ENCODE measurements around the gene DNAJB11. TPM values are rescaled to one million over a fixed set of nuclear protein-coding genes. Genes with fewer than 3 reads are reported as not detected.

DNAJB11 gene
- total RNA-seq, 4 donors from 2014 or later = 24.3 to 47.5 (median 44.7) TPM

DNA sequence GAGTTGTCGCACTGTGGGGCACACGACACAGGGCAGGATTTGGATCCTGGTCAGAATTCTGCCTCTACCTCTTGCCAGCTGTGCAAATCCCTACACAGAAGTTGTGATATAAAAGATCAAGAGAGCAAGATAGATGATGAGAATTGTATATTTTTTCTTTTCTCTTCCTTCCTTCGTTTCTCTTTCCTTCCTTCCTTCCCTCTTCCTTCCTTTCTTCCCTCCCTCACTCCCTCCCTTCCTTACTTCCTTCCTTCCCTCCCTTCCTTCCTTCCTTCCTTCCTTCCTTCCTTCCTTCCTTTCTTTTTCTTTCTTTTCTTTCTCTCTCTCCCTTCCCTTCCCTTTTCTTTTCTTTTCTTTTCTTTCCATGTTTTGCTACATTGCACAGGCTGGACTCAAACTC, 30.4 kb downstream of the DNAJB11 start:
- no peaks in the 10 kb centered on the region for H3K4me1 ChIP-seq
- H3K36me3 ChIP-seq = no peaks in the 10 kb centered on the region
- 67 to 74% methylated on average over 3 of the region's 3 CpGs for WGBS, 2 donors
- no peak overlapping the region for H3K27ac ChIP-seq
- H3K9me3 ChIP-seq = no peaks in the 10 kb centered on the region
- TF ChIP-seq EP300 (IDR thresholded peaks at IDR 0.05) (no peak), POLR2A (IDR thresholded peaks at IDR 0.05) (no peak)
- TF ChIP-seq, protein P1, sequence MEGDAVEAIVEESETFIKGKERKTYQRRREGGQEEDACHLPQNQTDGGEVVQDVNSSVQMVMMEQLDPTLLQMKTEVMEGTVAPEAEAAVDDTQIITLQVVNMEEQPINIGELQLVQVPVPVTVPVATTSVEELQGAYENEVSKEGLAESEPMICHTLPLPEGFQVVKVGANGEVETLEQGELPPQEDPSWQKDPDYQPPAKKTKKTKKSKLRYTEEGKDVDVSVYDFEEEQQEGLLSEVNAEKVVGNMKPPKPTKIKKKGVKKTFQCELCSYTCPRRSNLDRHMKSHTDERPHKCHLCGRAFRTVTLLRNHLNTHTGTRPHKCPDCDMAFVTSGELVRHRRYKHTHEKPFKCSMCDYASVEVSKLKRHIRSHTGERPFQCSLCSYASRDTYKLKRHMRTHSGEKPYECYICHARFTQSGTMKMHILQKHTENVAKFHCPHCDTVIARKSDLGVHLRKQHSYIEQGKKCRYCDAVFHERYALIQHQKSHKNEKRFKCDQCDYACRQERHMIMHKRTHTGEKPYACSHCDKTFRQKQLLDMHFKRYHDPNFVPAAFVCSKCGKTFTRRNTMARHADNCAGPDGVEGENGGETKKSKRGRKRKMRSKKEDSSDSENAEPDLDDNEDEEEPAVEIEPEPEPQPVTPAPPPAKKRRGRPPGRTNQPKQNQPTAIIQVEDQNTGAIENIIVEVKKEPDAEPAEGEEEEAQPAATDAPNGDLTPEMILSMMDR (IDR thresholded peaks at IDR 0.05) = no peak
- no peak overlapping the region for H3K4me3 ChIP-seq
- no peaks in the 10 kb centered on the region for H3K27me3 ChIP-seq
- DNase-seq (ENCODE audit: low spot score in 2 of 2) = no peak

GRCh38 chr3:186603159-186603558, 32.6 kb downstream of the DNAJB11 start:
- H3K27me3 ChIP-seq = no peaks in the 10 kb centered on the region
- no peak overlapping the region for H3K27ac ChIP-seq
- H3K4me1 ChIP-seq = no peaks in the 10 kb centered on the region
- H3K36me3 ChIP-seq = no peaks in the 10 kb centered on the region
- 81% methylated on average over 7 of the region's 7 CpGs for WGBS, 2 donors
- no peak for DNase-seq (ENCODE audit: low spot score in 2 of 2)
- TF ChIP-seq EP300 (IDR thresholded peaks at IDR 0.05) = no peak
- TF ChIP-seq, protein P1 (IDR thresholded peaks at IDR 0.05) = no peak
- no peak for TF ChIP-seq POLR2A (IDR thresholded peaks at IDR 0.05)
- no peaks in the 10 kb centered on the region for H3K9me3 ChIP-seq
- H3K4me3 ChIP-seq = no peak overlapping the region

GRCh38 chr3:186605078-186605477, 34.6 kb downstream of the DNAJB11 start:
- Histone ChIP-seq H3K4me1 (no peaks in the 10 kb centered on the region), H3K9me3 (no peaks in the 10 kb centered on the region), H3K36me3 (no peaks in the 10 kb centered on the region), H3K27ac (no peak overlapping the region), H3K27me3 (no peaks in the 10 kb centered on the region), H3K4me3 (no peak overlapping the region)
- no peak for DNase-seq (ENCODE audit: low spot score in 2 of 2)
- TF ChIP-seq EP300 (IDR thresholded peaks at IDR 0.05) (no peak), POLR2A (IDR thresholded peaks at IDR 0.05) (no peak)
- TF ChIP-seq, protein P1 (IDR thresholded peaks at IDR 0.05) = no peak

DNA sequence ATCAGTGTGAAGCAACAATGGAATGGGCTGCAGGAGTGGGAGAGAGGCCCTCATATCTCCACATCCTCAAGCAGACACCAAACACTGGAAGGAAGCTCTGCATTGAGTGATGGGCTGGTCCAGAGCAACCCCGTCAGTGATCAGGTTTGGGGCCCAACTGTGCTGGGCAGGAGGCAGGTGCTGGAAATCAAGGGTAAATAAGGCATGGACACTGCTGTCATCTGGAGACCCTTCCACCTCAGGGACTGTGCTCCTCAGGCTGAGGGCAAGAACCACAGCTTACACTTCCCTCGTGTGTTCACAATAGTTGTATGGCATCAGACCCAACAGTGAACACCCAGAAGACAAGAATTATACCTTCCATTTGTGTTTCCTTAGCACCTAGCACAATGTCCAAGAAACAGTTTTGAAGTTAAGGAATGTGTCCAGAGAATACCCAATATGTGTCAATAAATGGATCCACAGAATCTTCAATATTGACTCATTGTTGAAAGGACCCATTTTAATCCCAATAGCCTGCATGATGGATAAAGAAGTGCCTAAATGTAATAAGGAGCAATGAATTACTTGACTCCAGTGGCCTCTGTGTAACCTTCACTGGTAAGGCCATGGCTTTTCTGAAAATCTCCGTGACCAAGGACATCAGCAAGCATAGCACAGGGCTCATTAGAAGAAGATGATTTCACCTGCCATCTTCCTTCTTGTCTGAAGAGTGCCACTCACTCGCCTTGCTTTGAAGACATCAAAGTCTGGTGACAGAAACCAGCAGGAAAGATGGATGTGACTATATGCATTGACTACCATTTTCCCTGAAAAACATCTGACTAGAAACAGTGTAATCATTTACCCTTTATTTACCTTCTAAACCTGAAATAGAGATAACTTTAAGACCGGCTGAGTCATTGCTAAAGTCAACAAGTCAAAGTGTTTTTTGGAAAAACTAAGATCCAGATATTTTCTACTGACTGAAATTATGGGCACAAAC, 35.3 kb downstream of the DNAJB11 start:
- TF ChIP-seq EP300 (IDR thresholded peaks at IDR 0.05) (no peak), POLR2A (IDR thresholded peaks at IDR 0.05) (no peak)
- TF ChIP-seq, protein P1 (IDR thresholded peaks at IDR 0.05) = no peak
- 87 to 89% methylated on average over 5 of the region's 5 CpGs for WGBS, 2 donors
- Histone ChIP-seq H3K4me1 (no peaks in the 10 kb centered on the region), H3K27me3 (no peaks in the 10 kb centered on the region), H3K27ac (no peak overlapping the region), H3K36me3 (no peaks in the 10 kb centered on the region), H3K4me3 (no peak overlapping the region), H3K9me3 (no peaks in the 10 kb centered on the region)
- no peak for DNase-seq (ENCODE audit: low spot score in 2 of 2)

- no peak overlapping the region for H3K27ac ChIP-seq
- no peaks in the 10 kb centered on the region for H3K36me3 ChIP-seq
- H3K27me3 ChIP-seq = peaks cover 0 to 14% of the 10 kb centered on the region in 2 donors
- WGBS, 2 donors = 66 to 75% methylated on average over 2 of the region's 2 CpGs
- H3K9me3 ChIP-seq = no peaks in the 10 kb centered on the region
- no peak for DNase-seq (ENCODE audit: low spot score in 2 of 2)
- H3K4me3 ChIP-seq = no peak overlapping the region
- TF ChIP-seq EP300 (IDR thresholded peaks at IDR 0.05) (no peak), POLR2A (IDR thresholded peaks at IDR 0.05) (no peak)
- TF ChIP-seq, protein P1 (IDR thresholded peaks at IDR 0.05) = no peak
- no peaks in the 10 kb centered on the region for H3K4me1 ChIP-seq
These were observed 38.2 kb downstream of the DNAJB11 start for GRCh38 chr3:186608624-186609215.

All from tibial nerve (tissue), 4 donors.